ENCODE data around the gene RIPOR3. TPM values are rescaled to one million over a fixed set of nuclear protein-coding genes. Genes with fewer than 3 reads are reported as not detected.
"Not testable (repeated sequence)": the region's sequence is repeated elsewhere in the genome, so short reads cannot be mapped to it uniquely, and the experiment has no call there.

RIPOR3 gene
- total RNA-seq, 1 donor from 2014 or later, result 0.31 TPM

GRCh38 chr20:50719328-50719727 lies 28.0 kb upstream of the RIPOR3 start:
- H3K27me3 Mint-ChIP-seq, result no peaks in the 10 kb centered on the region
- TF ChIP-seq CTCF (IDR thresholded peaks at IDR 0.05; ENCODE audit: unreplicated experiment), result no peak
- no peak for DNase-seq (ENCODE audit: low spot score, unreplicated experiment)
- no peak overlapping the region for H3K27ac Mint-ChIP-seq
- no peaks in the 10 kb centered on the region for H3K36me3 Mint-ChIP-seq (ENCODE audit: insufficient read depth)
- no peaks in the 10 kb centered on the region for H3K9me3 Mint-ChIP-seq (ENCODE audit: low read depth)
- H3K4me3 Mint-ChIP-seq (ENCODE audit: low read depth), result no peak overlapping the region
- no peaks in the 10 kb centered on the region for H3K4me1 Mint-ChIP-seq (ENCODE audit: low read depth)

- H3K27me3 Mint-ChIP-seq, result peaks cover 4% of the 10 kb centered on the region
- DNase-seq (ENCODE audit: low spot score, unreplicated experiment), result no peak
- H3K9me3 Mint-ChIP-seq (ENCODE audit: low read depth), result no peaks in the 10 kb centered on the region
Observed at GRCh38 chr20:50717974-50718761, 26.8 kb upstream of the RIPOR3 start.

GRCh38 chr20:50717312-50717711 lies 26.0 kb upstream of the RIPOR3 start:
- Mint-ChIP-seq H3K27ac (no peak overlapping the region), H3K4me3 (ENCODE audit: low read depth) (no peak overlapping the region), H3K36me3 (ENCODE audit: insufficient read depth) (no peaks in the 10 kb centered on the region), H3K9me3 (ENCODE audit: low read depth) (no peaks in the 10 kb centered on the region), H3K4me1 (ENCODE audit: low read depth) (no peaks in the 10 kb centered on the region), H3K27me3 (peaks cover 4% of the 10 kb centered on the region)
- TF ChIP-seq CTCF (IDR thresholded peaks at IDR 0.05; ENCODE audit: unreplicated experiment), result no peak
- no peak for DNase-seq (ENCODE audit: low spot score, unreplicated experiment)

More at GRCh38 chr20:50717974-50718761, 26.8 kb upstream of the RIPOR3 start:
- TF ChIP-seq CTCF (IDR thresholded peaks at IDR 0.05; ENCODE audit: unreplicated experiment), result no peak
- no peak overlapping the region for H3K27ac Mint-ChIP-seq
- no peak overlapping the region for H3K4me3 Mint-ChIP-seq (ENCODE audit: low read depth)
- H3K36me3 Mint-ChIP-seq (ENCODE audit: insufficient read depth), result no peaks in the 10 kb centered on the region
- H3K4me1 Mint-ChIP-seq (ENCODE audit: low read depth), result no peaks in the 10 kb centered on the region

DNA sequence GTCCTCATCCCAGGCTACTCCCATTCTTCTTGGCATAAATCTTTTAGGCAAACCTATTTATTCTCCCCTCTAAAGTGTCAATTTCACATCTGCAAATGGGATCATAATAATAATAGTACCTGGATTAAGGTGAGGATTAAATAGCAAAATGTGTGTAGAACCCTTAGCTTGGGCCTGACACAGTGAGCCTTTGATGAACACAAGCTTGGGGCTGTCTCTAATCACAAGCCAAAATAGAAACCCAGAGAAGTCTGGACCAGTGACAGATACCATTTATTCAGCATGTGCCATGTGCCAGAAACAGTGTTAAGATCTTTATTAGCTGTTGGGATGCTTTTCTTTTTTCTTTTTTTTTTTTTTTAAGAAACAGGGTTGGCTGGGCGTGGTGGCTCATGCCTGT lies 25.2 kb upstream of the RIPOR3 start:
- DNase-seq (ENCODE audit: low spot score, unreplicated experiment), result no peak
- no peak for TF ChIP-seq CTCF (IDR thresholded peaks at IDR 0.05; ENCODE audit: unreplicated experiment)
- H3K4me3 Mint-ChIP-seq (ENCODE audit: low read depth), result no peak overlapping the region
- no peaks in the 10 kb centered on the region for H3K36me3 Mint-ChIP-seq (ENCODE audit: insufficient read depth)
- H3K27ac Mint-ChIP-seq, result no peak overlapping the region
- H3K9me3 Mint-ChIP-seq (ENCODE audit: low read depth), result no peaks in the 10 kb centered on the region
- peaks cover 4% of the 10 kb centered on the region for H3K27me3 Mint-ChIP-seq
- no peaks in the 10 kb centered on the region for H3K4me1 Mint-ChIP-seq (ENCODE audit: low read depth)

DNA sequence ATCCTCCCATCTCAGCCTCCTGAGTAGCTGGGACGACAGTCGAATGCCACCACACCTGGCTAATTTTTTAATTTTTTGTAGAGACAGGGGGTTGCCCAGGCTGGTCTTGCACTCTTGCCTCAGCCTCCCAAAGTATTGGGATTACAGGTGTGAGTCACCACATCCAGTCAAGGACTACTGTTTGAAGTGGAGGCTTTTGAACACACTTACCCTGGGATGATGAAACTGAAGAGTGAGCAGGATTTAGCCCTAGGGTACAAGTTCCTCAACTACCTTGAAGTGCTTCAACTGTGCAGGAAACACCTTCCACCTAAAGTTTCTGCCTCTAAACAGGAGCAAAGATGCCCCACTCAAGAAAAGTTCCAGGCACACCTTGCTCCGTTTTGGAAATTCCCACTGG lies 24.4 kb upstream of the RIPOR3 start:
- Mint-ChIP-seq H3K27me3 (peaks cover 4% of the 10 kb centered on the region), H3K4me3 (ENCODE audit: low read depth) (no peak overlapping the region), H3K9me3 (ENCODE audit: low read depth) (no peaks in the 10 kb centered on the region), H3K36me3 (ENCODE audit: insufficient read depth) (no peaks in the 10 kb centered on the region), H3K27ac (no peak overlapping the region), H3K4me1 (ENCODE audit: low read depth) (peaks cover 4% of the 10 kb centered on the region)
- DNase-seq (ENCODE audit: low spot score, unreplicated experiment), result no peak
- no peak for TF ChIP-seq CTCF (IDR thresholded peaks at IDR 0.05; ENCODE audit: unreplicated experiment)

GRCh38 chr20:50714426-50714825 lies 23.1 kb upstream of the RIPOR3 start:
- not testable (repeated sequence) for H3K36me3 Mint-ChIP-seq (ENCODE audit: insufficient read depth); H3K9me3 Mint-ChIP-seq (ENCODE audit: low read depth); H3K4me1 Mint-ChIP-seq (ENCODE audit: low read depth); H3K27me3 Mint-ChIP-seq; H3K27ac Mint-ChIP-seq; DNase-seq (ENCODE audit: low spot score, unreplicated experiment); H3K4me3 Mint-ChIP-seq (ENCODE audit: low read depth)

Data from progenitor cell of endocrine pancreas (in vitro differentiated cells).